ENCODE measurements around the gene MRM3.

- no peak for TF ChIP-seq POLR2AphosphoS5 (IDR thresholded peaks at IDR 0.05)
- no peak for TF ChIP-seq EP300 (IDR thresholded peaks at IDR 0.05; ENCODE audit: low read depth)
- TF ChIP-seq POLR2A (IDR thresholded peaks at IDR 0.05), result peak; percentile 25
Measured at GRCh38 chr17:732902-733720, 49.0 kb upstream of the MRM3 start.

Data from transverse colon (tissue), 3 donors.